NCI-H345 (cell line): Measurements from ENCODE around the gene PRRT1B.
A peak's percentile ranks its signal among the peaks of the same experiment; 100 is the strongest.
"Not testable (repeated sequence)": the region's sequence is repeated elsewhere in the genome, so short reads cannot be mapped to it uniquely, and the experiment has no call there.

Experiments used
- DNase-seq: peaks from one replicate; lab custom pipeline; 2025; lab: John Stamatoyannopoulos, UW

The PRRT1B gene

DNA sequence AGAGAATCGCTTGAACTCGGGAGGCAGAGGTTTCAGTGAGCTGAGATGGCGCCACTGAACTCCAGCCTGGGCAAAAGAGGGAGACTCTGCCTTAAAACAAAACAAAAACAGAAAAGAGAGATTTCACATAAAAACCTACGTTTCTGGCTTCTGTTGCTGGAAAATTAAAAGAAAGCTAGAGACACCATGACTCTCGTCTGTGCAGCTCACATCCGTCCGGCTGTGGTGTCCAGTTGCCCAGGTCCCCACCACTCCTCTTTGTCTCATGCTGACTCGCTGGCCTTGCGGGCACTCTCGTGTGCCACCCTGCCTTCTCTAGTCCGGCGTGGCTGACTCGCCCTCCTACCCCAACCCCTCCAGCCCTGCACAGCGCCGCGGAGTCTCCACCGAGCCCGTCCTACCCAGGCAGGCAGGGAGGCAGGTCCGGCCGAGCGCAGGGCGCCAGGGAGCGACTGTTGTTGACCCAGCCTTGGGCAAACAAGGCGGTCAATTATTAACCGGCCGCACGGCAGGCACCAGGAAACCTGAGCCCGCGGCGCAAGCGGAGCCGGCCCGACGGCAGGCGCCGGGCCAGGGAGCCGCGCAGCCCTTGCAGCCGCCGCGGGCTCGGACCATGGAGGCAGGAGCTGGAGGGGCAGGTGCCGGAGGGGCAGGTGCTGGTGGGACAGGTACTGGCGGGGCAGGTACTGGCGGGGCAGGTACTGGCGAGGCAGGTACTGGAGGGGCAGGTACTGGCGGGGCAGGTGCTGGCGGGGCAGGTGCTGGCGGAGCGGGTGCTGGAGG, at the start of gene PRRT1B:
TSS of gene PRRT1B (plus strand) at position 521 of the 783 bp plus-strand sequence. CDS start at position 614, 93 bp downstream.
- DNase-seq, result no peak

GRCh38 chr9:131495785-131496184, 49.5 kb upstream of the PRRT1B start:
- no peak for DNase-seq

DNA sequence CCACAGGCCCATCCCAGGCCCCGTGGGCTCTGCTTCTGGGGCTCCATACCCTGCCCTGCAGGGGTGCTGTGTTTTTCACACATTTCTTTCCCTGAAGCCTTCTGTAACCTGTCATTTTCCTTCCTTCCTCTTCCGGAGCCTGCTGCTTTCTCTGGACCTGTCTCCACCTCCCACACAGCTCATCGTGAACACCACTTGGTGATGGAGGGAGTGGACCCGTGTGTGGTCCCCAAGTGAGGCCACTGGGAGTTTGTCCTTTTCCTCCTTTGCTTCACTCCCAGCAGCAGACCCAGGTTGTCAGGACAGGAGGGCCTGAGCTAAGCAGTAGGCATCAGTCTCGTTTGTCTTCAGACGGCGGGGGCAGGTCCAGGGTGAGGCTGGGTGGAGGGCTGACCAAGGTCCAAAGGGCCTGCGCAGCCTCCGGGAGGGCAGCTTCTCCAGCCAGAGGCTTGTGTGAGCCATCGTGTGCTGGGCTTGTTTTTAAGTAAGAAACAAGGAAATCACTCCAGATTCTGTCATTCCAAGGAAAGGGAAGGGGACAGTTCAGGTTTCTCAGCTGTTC, 48.4 kb upstream of the PRRT1B start:
- no peak for DNase-seq

- DNase-seq, result no peak
Measured at GRCh38 chr9:131499254-131499767, 46.0 kb upstream of the PRRT1B start.

GRCh38 chr9:131500377-131500776, 44.9 kb upstream of the PRRT1B start:
- no peak for DNase-seq

GRCh38 chr9:131500939-131501541, 44.3 kb upstream of the PRRT1B start:
- DNase-seq, result no peak

- DNase-seq, result peak; percentile 91
Measured at GRCh38 chr9:131502781-131503625, 42.3 kb upstream of the PRRT1B start, which contains the start of gene POMT1. POMT1 (plus strand) TSS chr9:131502918; CDS start chr9:131504219, 1,301 bp downstream.

- DNase-seq, result no peak
Measured at GRCh38 chr9:131503626-131504465, 41.5 kb upstream of the PRRT1B start.

GRCh38 chr9:131505012-131505411, 40.3 kb upstream of the PRRT1B start:
- DNase-seq, result no peak

DNA sequence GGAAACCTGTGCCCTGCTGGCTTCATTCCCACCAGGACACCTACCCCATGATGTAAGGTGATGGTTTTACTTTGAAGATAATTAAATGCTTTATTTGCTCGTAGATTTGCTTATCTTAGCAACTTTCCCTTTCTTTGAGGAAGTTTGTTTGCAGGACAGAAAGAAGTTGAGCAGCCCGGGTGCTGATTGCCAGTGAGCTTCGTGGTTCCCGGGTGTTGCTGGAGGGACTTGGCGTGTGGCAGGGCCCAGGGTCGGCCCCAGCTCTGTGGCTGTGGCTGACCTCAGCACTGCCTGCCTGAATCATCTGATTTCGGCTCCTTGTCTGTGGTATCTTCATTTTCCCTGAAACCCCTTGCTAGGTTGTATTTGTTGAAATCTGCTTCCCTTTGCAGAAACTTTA, 33.9 kb upstream of the PRRT1B start:
- DNase-seq, result no peak

- DNase-seq, result no peak
Measured at GRCh38 chr9:131511880-131512279, 33.4 kb upstream of the PRRT1B start.

GRCh38 chr9:131513177-131513576, 32.1 kb upstream of the PRRT1B start:
- no peak for DNase-seq

GRCh38 chr9:131515559-131516031, 29.7 kb upstream of the PRRT1B start:
- not testable (repeated sequence) for DNase-seq

GRCh38 chr9:131516100-131516499, 29.2 kb upstream of the PRRT1B start:
- DNase-seq, result no peak

DNA sequence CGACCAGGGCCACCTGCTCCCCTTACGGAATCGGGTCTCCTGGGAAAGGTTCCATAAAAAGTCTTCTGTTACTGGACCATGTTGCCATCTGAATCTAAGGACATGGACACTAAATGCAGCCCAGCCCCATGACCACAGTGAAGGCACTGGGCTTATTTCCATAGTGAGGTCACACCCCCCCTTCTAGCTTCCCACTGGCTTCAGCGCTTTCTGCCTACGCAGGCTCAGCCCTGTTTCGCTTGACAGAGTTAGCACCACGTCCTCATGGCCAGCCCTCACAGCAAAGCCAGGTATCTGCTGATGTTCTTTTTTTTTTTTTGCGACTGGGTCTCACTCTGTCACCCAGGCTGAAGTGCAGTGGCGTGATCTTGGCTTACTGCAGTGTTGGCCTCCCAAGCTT, 28.4 kb upstream of the PRRT1B start:
- DNase-seq, result no peak

- DNase-seq, result no peak
Measured at GRCh38 chr9:131517761-131518190, 27.5 kb upstream of the PRRT1B start.

DNA sequence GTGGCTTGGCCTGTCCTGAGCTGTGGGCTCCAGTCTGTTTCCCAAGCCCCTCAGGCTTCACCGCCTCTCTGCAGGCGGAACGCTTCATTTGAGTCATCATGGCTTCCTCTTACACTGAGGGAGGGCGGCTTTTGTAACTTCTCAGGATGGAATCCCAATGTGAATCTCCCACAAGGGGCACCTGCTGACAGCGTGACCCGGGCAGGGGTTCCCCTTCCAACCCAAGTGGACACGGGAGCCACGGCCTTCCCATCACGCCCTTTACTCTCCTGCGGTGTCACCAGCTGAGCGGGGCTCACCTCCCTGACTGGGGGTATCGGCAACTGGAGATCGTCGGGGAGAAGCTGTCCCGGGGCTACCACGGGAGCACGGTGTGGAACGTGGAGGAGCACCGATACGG, 26.8 kb upstream of the PRRT1B start:
- no peak for DNase-seq

DNA sequence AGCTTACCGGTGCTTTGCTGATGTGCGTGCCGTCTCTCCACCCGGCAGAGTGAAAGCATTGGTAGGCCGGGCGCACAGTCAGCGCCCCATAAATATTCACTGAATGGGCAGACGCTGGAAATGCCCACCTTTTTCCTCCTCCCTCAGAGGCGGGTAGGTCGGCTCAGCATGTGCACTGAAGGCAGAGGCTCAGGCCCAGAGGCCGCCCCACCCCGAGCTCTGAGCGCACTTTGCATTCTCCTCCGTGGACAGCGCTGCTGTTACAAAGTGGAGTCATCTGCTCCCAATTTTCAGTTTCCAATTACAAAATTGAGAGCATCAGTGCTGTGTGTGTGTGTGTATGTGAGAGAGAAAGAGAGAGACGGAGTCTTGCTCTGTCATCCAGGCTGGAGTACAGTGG, 24.8 kb upstream of the PRRT1B start:
- DNase-seq, result no peak

DNA sequence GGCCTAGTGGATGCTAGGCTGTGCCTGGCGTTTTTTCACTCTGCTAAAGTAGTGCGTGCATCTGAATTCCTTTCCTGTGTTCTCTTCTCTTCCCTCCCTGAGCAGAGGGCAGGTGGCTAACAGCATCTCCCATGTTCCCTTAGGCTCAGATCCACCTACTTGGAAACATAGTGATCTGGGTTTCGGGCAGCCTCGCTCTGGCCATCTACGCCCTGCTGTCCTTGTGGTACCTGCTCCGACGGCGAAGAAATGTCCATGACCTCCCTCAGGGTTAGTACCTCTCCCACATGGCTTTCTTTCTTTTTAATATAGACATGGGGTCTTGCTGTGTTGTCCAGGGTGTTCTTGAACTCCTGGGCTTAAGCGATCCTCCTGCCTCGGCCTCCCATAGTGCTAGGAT, 24.1 kb upstream of the PRRT1B start:
- DNase-seq, result no peak

DNA sequence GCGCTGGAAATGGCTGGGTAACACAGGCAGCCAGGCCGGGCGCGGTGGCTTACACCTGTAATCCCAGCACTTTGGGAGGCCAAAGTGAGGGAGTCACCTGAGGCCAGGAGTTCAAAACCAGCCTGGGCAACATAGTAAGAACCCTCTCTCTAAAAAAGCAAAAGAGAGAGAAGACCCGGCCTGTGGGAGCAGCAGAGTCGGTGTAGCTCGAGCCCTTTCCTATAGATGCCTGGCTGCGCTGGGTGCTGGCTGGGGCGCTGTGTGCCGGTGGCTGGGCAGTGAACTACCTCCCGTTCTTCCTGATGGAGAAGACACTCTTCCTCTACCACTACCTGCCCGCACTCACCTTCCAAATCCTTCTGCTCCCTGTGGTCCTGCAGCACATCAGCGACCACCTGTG, 23.5 kb upstream of the PRRT1B start:
- DNase-seq, result no peak
